ENCODE data around the gene HPGDS.

Gene HPGDS

GRCh38 chr4:94356444-94356843 lies 13.8 kb upstream of the HPGDS start:
- H3K4me1 ChIP-seq (ENCODE audit: control insufficient read depth in 1 of 2, insufficient read depth in 1 of 2, low read depth in 1 of 2, low read length in 1 of 2): no peaks in the 10 kb centered on the region
- H3K9me3 ChIP-seq: no peaks in the 10 kb centered on the region
- H3K27ac ChIP-seq: no peak overlapping the region
- H3K4me3 ChIP-seq (ENCODE audit: low read depth in 1 of 2, low read length in 1 of 2): no peak overlapping the region
- no peak for TF ChIP-seq CTCF (IDR thresholded peaks at IDR 0.05)
- H3K36me3 ChIP-seq: no peaks in the 10 kb centered on the region
- peaks cover 13% of the 10 kb centered on the region for H3K27me3 ChIP-seq

- TF ChIP-seq CTCF (IDR thresholded peaks at IDR 0.05): no peak
- H3K4me1 ChIP-seq (ENCODE audit: control insufficient read depth in 1 of 2, insufficient read depth in 1 of 2, low read depth in 1 of 2, low read length in 1 of 2): no peaks in the 10 kb centered on the region
These were observed 11.8 kb upstream of the HPGDS start for GRCh38 chr4:94354474-94354896.

DNA sequence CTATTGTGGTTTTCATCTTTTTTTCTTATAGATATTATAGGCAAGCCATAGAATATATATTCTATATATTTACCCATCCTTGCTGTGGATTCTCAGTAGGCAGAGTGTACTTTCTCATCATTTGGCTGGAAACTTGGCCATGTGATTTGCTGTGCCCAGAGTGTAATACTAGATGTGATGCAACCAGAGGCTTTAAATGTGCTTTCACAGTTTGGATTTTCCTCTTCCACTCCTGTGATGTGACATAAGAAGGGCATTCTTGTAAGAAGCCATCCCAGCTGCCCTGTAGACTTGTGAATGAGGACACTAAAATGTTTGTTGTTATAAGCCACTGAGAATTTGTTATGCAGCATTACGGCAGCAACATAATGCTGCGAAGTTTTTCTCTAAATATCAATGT lies 10.4 kb upstream of the HPGDS start:
- H3K36me3 ChIP-seq: no peaks in the 10 kb centered on the region
- H3K27ac ChIP-seq: no peak overlapping the region
- no peak for TF ChIP-seq CTCF (IDR thresholded peaks at IDR 0.05)
- H3K4me3 ChIP-seq (ENCODE audit: low read depth in 1 of 2, low read length in 1 of 2): no peak overlapping the region
- H3K27me3 ChIP-seq: peaks cover 17% of the 10 kb centered on the region
- H3K9me3 ChIP-seq: no peaks in the 10 kb centered on the region
- no peaks in the 10 kb centered on the region for H3K4me1 ChIP-seq (ENCODE audit: control insufficient read depth in 1 of 2, insufficient read depth in 1 of 2, low read depth in 1 of 2, low read length in 1 of 2)

More at GRCh38 chr4:94354474-94354896, 11.8 kb upstream of the HPGDS start:
- no peak overlapping the region for H3K27ac ChIP-seq
- H3K36me3 ChIP-seq: no peaks in the 10 kb centered on the region
- H3K4me3 ChIP-seq (ENCODE audit: low read depth in 1 of 2, low read length in 1 of 2): no peak overlapping the region
- H3K9me3 ChIP-seq: no peaks in the 10 kb centered on the region
- peaks cover 17% of the 10 kb centered on the region for H3K27me3 ChIP-seq

GRCh38 chr4:94352163-94352562 lies 9.5 kb upstream of the HPGDS start:
- H3K36me3 ChIP-seq: no peaks in the 10 kb centered on the region
- no peak overlapping the region for H3K27ac ChIP-seq
- peaks cover 17% of the 10 kb centered on the region for H3K27me3 ChIP-seq
- no peaks in the 10 kb centered on the region for H3K4me1 ChIP-seq (ENCODE audit: control insufficient read depth in 1 of 2, insufficient read depth in 1 of 2, low read depth in 1 of 2, low read length in 1 of 2)
- TF ChIP-seq CTCF (IDR thresholded peaks at IDR 0.05): no peak
- no peaks in the 10 kb centered on the region for H3K9me3 ChIP-seq
- H3K4me3 ChIP-seq (ENCODE audit: low read depth in 1 of 2, low read length in 1 of 2): no peak overlapping the region

- Histone ChIP-seq H3K4me1 (ENCODE audit: control insufficient read depth in 1 of 2, insufficient read depth in 1 of 2, low read depth in 1 of 2, low read length in 1 of 2) (no peaks in the 10 kb centered on the region), H3K27ac (no peak overlapping the region), H3K36me3 (no peaks in the 10 kb centered on the region), H3K27me3 (peaks cover 17% of the 10 kb centered on the region), H3K4me3 (ENCODE audit: low read depth in 1 of 2, low read length in 1 of 2) (no peak overlapping the region), H3K9me3 (no peaks in the 10 kb centered on the region)
- no peak for TF ChIP-seq CTCF (IDR thresholded peaks at IDR 0.05)
These were observed 8.7 kb upstream of the HPGDS start for GRCh38 chr4:94351319-94351718.

- Histone ChIP-seq H3K4me1 (ENCODE audit: control insufficient read depth in 1 of 2, insufficient read depth in 1 of 2, low read depth in 1 of 2, low read length in 1 of 2) (peaks cover 0 to 9% of the 10 kb centered on the region in 2 experiments), H3K27me3 (peaks cover 17% of the 10 kb centered on the region), H3K9me3 (no peaks in the 10 kb centered on the region), H3K36me3 (no peaks in the 10 kb centered on the region), H3K4me3 (ENCODE audit: low read depth in 1 of 2, low read length in 1 of 2) (no peak overlapping the region), H3K27ac (no peak overlapping the region)
- no peak for TF ChIP-seq CTCF (IDR thresholded peaks at IDR 0.05)
These were observed 7.5 kb upstream of the HPGDS start for GRCh38 chr4:94350095-94350494.
